Upper lobe of right lung (tissue), 1 donor: ENCODE data around the gene CORO1C. TPM values are rescaled to one million over a fixed set of nuclear protein-coding genes. Genes with fewer than 3 reads are reported as not detected.

ENCODE experiments used
- ATAC-seq: fragments of 200-7000 bp; cut with Tn5 transposase; one replicate; pipeline ENCODE4 v1.9.1; 2020; ENCODE audit warnings: mild to moderate bottlenecking, moderate library complexity
- DNase-seq: peaks from one replicate; pipeline ENCODE4 v3.0.0-alpha.2; 2020
- H3K27ac ChIP-seq: fragments of 200-600 bp; one replicate; pipeline ENCODE4 v1.8.0; 2022
- H3K27me3 ChIP-seq: fragments of 200-600 bp; one replicate; pipeline ENCODE4 v1.8.0; 2022; ENCODE audit warnings: mild to moderate bottlenecking
- H3K36me3 ChIP-seq: fragments of 200-600 bp; one replicate; pipeline ENCODE4 v1.8.0; 2022
- H3K4me1 ChIP-seq: fragments of 200-600 bp; one replicate; pipeline ENCODE4 v1.8.0; 2022
- H3K4me3 ChIP-seq: fragments of 200-600 bp; one replicate; pipeline ENCODE4 v1.8.0; 2022; ENCODE audit warnings: mild to moderate bottlenecking
- H3K9me3 ChIP-seq: fragments of 200-600 bp; one replicate; pipeline ENCODE4 v1.8.0; 2022
- intact Hi-C: fragments of 100-400 bp; cut with DNase I; formaldehyde crosslinking; loops from one replicate; pipeline ENCODE4 v1.11.0; 2022
- total RNA-seq: library from RNA; stranded (reverse); fragmentation: NEBNext Ultra II Directional; extraction: Animal tissue kit (Norgen Biotek cat#: 25700); gene quantifications from one replicate; pipeline ENCODE4 v1.2.1, GENCODE V29; 2021
- TF ChIP-seq, protein P1 (sequence below): fragments of 200-600 bp; IDR thresholded peaks from one replicate; pipeline ENCODE4 v1.8.0; 2022; ENCODE audit warnings: antibody characterized with exemption
- donor health status: DM: no; HTN: yes; CAD: no; lungs with severe emphysema.

CORO1C gene
- total RNA-seq, 1 donor from 2014 or later: 257 TPM

DNA sequence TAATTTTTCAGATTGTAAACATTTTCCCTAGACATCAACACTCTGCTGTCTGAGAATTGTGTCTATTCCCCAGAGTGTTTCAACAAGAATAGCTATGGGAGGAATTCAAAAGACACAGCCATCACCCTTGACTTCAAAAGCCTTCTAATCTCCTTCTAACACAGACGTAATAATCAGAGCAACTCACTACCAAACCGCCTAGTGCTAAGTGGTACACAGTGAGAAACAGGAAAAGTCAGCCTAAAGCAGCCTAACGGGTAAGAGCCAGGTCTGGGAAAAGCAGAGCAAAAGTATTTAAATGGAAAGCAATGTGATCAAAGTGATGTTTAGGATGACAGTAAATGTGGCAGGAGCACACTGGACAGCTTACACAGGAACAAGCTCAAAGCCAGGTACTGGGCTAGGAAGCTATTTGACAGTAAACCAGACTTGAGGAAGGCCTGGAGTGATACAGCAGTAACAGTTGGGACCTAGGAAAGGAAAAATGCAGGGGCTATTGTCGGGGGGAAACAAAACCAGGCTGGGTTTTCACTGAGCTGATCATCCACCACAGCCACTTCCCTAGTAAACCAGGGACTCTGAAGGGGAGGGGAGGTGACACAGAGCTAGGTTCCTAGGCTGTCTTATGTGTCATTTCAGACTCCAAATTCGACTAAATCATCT lies 29.4 kb downstream of the CORO1C start:
- ATAC-seq (peak; percentile 61), DNase-seq (no peak)
- no peaks in the 10 kb centered on the region for H3K9me3 ChIP-seq
- H3K27ac ChIP-seq: peak overlapping the region; percentile 72
- no peak overlapping the region for H3K4me3 ChIP-seq
- H3K4me1 ChIP-seq: peaks cover 33% of the 10 kb centered on the region
- intact Hi-C loops: no loop called here
- TF ChIP-seq, protein P1, sequence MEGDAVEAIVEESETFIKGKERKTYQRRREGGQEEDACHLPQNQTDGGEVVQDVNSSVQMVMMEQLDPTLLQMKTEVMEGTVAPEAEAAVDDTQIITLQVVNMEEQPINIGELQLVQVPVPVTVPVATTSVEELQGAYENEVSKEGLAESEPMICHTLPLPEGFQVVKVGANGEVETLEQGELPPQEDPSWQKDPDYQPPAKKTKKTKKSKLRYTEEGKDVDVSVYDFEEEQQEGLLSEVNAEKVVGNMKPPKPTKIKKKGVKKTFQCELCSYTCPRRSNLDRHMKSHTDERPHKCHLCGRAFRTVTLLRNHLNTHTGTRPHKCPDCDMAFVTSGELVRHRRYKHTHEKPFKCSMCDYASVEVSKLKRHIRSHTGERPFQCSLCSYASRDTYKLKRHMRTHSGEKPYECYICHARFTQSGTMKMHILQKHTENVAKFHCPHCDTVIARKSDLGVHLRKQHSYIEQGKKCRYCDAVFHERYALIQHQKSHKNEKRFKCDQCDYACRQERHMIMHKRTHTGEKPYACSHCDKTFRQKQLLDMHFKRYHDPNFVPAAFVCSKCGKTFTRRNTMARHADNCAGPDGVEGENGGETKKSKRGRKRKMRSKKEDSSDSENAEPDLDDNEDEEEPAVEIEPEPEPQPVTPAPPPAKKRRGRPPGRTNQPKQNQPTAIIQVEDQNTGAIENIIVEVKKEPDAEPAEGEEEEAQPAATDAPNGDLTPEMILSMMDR: no peak
- H3K27me3 ChIP-seq: no peaks in the 10 kb centered on the region
- peaks cover 30% of the 10 kb centered on the region for H3K36me3 ChIP-seq

DNA sequence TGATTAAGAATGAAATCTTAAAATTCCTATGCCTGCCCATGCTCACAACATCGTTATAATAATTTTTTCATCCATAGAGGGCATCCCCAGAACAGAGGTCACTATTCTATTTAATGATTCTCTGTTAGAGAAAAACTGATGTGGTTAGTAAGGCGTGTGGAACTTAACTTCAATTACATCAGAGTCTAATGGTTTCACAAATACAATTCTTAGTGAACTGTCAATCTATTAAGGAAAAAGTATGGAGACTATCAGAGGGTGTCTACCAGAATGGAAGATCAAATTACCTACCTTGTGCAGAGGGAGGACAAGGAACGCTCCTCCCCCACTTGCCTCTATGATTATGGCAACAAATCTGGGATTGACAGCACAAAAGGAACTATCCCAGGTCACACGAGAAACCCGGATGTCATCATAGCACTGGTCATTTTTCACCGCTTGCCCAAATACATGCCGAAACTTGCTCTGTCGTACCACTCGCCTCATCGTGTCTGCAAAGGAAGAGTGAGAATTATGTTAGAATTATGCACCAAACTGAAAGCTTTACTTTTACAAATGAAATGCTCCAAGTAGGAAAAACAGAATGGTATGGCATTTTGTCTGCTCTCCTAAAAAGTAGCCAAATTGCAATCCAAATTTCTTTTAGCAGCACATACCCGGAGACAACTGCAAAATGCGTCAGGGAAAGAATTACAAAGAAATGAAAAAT lies 30.3 kb downstream of the CORO1C start:
- DNase-seq: no peak
- no peaks in the 10 kb centered on the region for H3K27me3 ChIP-seq
- H3K4me3 ChIP-seq: peak overlapping the region; percentile 17
- H3K36me3 ChIP-seq: peaks cover 30% of the 10 kb centered on the region
- intact Hi-C loops: no loop called here
- H3K4me1 ChIP-seq: peaks cover 41% of the 10 kb centered on the region
- H3K9me3 ChIP-seq: no peaks in the 10 kb centered on the region
- peak; percentile 47 for ATAC-seq
- TF ChIP-seq, protein P1: no peak
- H3K27ac ChIP-seq: peak overlapping the region; percentile 72

DNA sequence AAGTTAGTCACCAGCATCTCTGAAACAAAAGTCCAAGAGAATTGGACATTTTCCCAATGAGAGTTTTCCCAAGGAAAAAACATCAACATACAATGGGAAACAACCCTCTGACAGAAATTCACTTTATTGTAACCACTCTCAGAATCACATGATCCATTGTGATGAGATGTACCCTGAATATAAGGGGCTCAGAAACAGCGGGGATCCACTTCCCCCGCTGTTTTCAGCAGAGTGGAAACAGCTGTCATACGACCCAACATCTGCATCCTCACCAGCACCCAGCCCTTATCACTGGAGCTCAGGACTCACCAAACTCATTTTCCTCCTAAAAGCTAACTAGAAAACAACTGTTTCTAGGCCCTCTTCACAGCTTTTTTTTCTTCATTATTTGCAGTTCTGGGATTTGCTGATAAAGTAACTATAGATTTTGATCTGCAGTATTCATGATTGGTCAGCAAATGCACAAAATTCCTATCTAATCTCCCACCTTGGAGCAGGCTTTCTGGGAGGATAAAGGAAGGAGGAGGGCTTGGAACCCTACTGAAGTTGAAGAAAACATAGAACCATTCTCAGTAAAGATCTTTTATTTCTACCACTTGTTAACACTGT lies 31.3 kb downstream of the CORO1C start:
- peaks cover 43% of the 10 kb centered on the region for H3K4me1 ChIP-seq
- H3K9me3 ChIP-seq: no peaks in the 10 kb centered on the region
- H3K4me3 ChIP-seq: no peak overlapping the region
- TF ChIP-seq, protein P1: no peak
- DNase-seq: no peak
- peaks cover 30% of the 10 kb centered on the region for H3K36me3 ChIP-seq
- ATAC-seq: no peak
- no peaks in the 10 kb centered on the region for H3K27me3 ChIP-seq
- peak overlapping the region; percentile 72 for H3K27ac ChIP-seq
- intact Hi-C loops: no loop called here

DNA sequence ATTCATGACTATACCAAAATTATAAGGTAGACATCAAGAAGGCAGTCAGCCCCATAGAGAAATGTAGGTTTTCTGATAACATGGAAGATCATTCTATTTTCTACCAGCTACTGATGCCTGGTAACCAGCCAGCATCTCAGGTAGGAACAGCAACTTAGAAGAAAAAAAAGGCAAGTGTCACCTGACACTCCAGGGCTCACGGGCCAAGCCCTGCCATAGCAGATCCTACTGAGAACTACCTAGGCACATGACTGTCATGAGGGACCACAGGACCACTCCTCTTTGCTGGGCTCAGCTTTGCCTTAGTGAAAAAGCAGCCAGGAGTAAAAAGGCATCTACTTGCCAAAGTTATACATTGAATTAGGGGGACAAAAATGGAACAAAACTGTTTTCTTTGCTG lies 33.4 kb downstream of the CORO1C start:
- H3K9me3 ChIP-seq: no peaks in the 10 kb centered on the region
- DNase-seq: no peak
- no peak overlapping the region for H3K4me3 ChIP-seq
- peaks cover 30% of the 10 kb centered on the region for H3K36me3 ChIP-seq
- H3K27ac ChIP-seq: no peak overlapping the region
- peaks cover 49% of the 10 kb centered on the region for H3K4me1 ChIP-seq
- TF ChIP-seq, protein P1: no peak
- H3K27me3 ChIP-seq: no peaks in the 10 kb centered on the region
- intact Hi-C loops: no loop called here
- ATAC-seq: no peak

DNA sequence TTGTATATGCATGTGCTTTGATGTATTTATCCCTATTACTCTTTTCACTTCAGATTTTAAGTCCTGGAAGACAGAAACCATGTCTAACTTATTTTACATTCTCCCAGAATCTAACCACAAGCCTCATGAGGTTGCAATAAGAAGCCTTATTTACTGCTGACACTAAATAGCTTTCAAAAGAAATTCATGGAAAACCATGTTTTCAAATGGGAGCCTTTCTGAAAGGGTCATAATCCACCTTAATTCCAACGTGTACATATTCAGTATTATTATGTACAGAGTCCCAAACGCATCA lies 34.4 kb downstream of the CORO1C start:
- Histone ChIP-seq H3K27ac (peak overlapping the region; percentile 45), H3K9me3 (no peaks in the 10 kb centered on the region), H3K4me1 (peaks cover 49% of the 10 kb centered on the region), H3K4me3 (no peak overlapping the region), H3K27me3 (no peaks in the 10 kb centered on the region), H3K36me3 (peaks cover 30% of the 10 kb centered on the region)
- TF ChIP-seq, protein P1: no peak
- intact Hi-C loops: no loop called here
- DNase-seq (no peak), ATAC-seq (no peak)
